ENCODE results near the gene ZNF146. TPM values are rescaled to one million over a fixed set of nuclear protein-coding genes. Genes with fewer than 3 reads are reported as not detected.

ZNF146 gene
- total and polyA plus RNA-seq, 2 experiments from 2014 or later: 143 to 249 TPM

GRCh38 chr19:36209372-36209771 lies 5.5 kb upstream of the ZNF146 start:
- Mint-ChIP-seq H3K36me3 (ENCODE audit: low read depth) (no peaks in the 10 kb centered on the region), H3K27me3 (ENCODE audit: insufficient read depth, low read depth, poor library complexity) (peaks cover 5% of the 10 kb centered on the region), H3K27ac (peak overlapping the region; percentile 59; the same call in 1 of the 2 replicates), H3K4me1 (peaks cover 3% of the 10 kb centered on the region; the same call in 1 of the 3 replicates), H3K4me3 (no peak overlapping the region), H3K9me3 (no peaks in the 10 kb centered on the region)
- Histone ChIP-seq H3K9me2 (ENCODE audit: insufficient read depth) (no peaks in the 10 kb centered on the region), H3K79me2 (replicated peaks; ENCODE audit: insufficient read depth) (peaks cover 7% of the 10 kb centered on the region), H3K36me3 (ENCODE audit: insufficient read depth) (no peaks in the 10 kb centered on the region), H3F3A (replicated peaks; ENCODE audit: low read depth) (peaks cover 9% of the 10 kb centered on the region; the same call in 1 of the 2 replicates), H3K4me2 (no peak overlapping the region), H3K27ac (ENCODE audit: low read depth) (no peak overlapping the region), H3K4me1 (ENCODE audit: insufficient read depth) (no peaks in the 10 kb centered on the region), H3K27me3 (ENCODE audit: insufficient read depth) (no peaks in the 10 kb centered on the region), H2AFZ (no peak overlapping the region), H3K4me3 (no peak overlapping the region), H4K20me1 (replicated peaks; ENCODE audit: insufficient read depth) (no peaks in the 10 kb centered on the region)
- TF ChIP-seq ETS1 (IDR thresholded peaks at IDR 0.05): no peak
- no peak for TF ChIP-seq ZNF331 (CRISPR knock-in tag; IDR thresholded peaks at IDR 0.05; ENCODE audit: low read depth)
- no peak for TF ChIP-seq CREB1 (CRISPR knock-in tag; IDR thresholded peaks at IDR 0.05; ENCODE audit: low read depth)
- TF ChIP-seq, protein P1, sequence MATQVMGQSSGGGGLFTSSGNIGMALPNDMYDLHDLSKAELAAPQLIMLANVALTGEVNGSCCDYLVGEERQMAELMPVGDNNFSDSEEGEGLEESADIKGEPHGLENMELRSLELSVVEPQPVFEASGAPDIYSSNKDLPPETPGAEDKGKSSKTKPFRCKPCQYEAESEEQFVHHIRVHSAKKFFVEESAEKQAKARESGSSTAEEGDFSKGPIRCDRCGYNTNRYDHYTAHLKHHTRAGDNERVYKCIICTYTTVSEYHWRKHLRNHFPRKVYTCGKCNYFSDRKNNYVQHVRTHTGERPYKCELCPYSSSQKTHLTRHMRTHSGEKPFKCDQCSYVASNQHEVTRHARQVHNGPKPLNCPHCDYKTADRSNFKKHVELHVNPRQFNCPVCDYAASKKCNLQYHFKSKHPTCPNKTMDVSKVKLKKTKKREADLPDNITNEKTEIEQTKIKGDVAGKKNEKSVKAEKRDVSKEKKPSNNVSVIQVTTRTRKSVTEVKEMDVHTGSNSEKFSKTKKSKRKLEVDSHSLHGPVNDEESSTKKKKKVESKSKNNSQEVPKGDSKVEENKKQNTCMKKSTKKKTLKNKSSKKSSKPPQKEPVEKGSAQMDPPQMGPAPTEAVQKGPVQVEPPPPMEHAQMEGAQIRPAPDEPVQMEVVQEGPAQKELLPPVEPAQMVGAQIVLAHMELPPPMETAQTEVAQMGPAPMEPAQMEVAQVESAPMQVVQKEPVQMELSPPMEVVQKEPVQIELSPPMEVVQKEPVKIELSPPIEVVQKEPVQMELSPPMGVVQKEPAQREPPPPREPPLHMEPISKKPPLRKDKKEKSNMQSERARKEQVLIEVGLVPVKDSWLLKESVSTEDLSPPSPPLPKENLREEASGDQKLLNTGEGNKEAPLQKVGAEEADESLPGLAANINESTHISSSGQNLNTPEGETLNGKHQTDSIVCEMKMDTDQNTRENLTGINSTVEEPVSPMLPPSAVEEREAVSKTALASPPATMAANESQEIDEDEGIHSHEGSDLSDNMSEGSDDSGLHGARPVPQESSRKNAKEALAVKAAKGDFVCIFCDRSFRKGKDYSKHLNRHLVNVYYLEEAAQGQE (IDR thresholded peaks at IDR 0.05; ENCODE audit: unreplicated experiment): no peak
- TF ChIP-seq NANOG (IDR thresholded peaks at IDR 0.05; ENCODE audit: borderline replicate concordance): no peak
- TF ChIP-seq POLR2AphosphoS5 (IDR thresholded peaks at IDR 0.05; ENCODE audit: low read depth): no peak
- TF ChIP-seq, protein P2, sequence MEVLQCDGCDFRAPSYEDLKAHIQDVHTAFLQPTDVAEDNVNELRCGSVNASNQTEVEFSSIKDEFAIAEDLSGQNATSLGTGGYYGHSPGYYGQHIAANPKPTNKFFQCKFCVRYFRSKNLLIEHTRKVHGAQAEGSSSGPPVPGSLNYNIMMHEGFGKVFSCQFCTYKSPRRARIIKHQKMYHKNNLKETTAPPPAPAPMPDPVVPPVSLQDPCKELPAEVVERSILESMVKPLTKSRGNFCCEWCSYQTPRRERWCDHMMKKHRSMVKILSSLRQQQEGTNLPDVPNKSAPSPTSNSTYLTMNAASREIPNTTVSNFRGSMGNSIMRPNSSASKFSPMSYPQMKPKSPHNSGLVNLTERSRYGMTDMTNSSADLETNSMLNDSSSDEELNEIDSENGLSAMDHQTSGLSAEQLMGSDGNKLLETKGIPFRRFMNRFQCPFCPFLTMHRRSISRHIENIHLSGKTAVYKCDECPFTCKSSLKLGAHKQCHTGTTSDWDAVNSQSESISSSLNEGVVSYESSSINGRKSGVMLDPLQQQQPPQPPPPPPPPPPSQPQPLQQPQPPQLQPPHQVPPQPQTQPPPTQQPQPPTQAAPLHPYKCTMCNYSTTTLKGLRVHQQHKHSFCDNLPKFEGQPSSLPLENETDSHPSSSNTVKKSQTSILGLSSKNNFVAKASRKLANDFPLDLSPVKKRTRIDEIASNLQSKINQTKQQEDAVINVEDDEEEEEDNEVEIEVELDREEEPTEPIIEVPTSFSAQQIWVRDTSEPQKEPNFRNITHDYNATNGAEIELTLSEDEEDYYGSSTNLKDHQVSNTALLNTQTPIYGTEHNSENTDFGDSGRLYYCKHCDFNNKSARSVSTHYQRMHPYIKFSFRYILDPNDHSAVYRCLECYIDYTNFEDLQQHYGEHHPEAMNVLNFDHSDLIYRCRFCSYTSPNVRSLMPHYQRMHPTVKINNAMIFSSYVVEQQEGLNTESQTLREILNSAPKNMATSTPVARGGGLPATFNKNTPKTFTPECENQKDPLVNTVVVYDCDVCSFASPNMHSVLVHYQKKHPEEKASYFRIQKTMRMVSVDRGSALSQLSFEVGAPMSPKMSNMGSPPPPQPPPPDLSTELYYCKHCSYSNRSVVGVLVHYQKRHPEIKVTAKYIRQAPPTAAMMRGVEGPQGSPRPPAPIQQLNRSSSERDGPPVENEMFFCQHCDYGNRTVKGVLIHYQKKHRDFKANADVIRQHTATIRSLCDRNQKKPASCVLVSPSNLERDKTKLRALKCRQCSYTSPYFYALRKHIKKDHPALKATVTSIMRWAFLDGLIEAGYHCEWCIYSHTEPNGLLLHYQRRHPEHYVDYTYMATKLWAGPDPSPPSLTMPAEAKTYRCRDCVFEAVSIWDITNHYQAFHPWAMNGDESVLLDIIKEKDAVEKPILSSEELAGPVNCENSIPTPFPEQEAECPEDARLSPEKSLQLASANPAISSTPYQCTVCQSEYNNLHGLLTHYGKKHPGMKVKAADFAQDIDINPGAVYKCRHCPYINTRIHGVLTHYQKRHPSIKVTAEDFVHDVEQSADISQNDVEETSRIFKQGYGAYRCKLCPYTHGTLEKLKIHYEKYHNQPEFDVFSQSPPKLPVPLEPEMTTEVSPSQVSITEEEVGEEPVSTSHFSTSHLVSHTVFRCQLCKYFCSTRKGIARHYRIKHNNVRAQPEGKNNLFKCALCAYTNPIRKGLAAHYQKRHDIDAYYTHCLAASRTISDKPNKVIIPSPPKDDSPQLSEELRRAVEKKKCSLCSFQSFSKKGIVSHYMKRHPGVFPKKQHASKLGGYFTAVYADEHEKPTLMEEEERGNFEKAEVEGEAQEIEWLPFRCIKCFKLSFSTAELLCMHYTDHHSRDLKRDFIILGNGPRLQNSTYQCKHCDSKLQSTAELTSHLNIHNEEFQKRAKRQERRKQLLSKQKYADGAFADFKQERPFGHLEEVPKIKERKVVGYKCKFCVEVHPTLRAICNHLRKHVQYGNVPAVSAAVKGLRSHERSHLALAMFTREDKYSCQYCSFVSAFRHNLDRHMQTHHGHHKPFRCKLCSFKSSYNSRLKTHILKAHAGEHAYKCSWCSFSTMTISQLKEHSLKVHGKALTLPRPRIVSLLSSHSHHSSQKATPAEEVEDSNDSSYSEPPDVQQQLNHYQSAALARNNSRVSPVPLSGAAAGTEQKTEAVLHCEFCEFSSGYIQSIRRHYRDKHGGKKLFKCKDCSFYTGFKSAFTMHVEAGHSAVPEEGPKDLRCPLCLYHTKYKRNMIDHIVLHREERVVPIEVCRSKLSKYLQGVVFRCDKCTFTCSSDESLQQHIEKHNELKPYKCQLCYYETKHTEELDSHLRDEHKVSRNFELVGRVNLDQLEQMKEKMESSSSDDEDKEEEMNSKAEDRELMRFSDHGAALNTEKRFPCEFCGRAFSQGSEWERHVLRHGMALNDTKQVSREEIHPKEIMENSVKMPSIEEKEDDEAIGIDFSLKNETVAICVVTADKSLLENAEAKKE (CRISPR knock-in tag; IDR thresholded peaks at IDR 0.05): no peak
- TF ChIP-seq ZNF114 (CRISPR knock-in tag; IDR thresholded peaks at IDR 0.05): no peak
- TF ChIP-seq STAT1 (IDR thresholded peaks at IDR 0.05; ENCODE audit: unreplicated experiment): no peak
- no peak for TF ChIP-seq JUNB (IDR thresholded peaks at IDR 0.05; ENCODE audit: unreplicated experiment)
- no peak for TF ChIP-seq CTCF (conservative IDR thresholded peaks at IDR 0.05; ENCODE audit: low read depth in 2 of 2)
- TF ChIP-seq EZH2phosphoT487 (IDR thresholded peaks at IDR 0.05; ENCODE audit: unreplicated experiment): no peak
- no peak for TF ChIP-seq EZH2 (IDR thresholded peaks at IDR 0.05; ENCODE audit: low read depth, unreplicated experiment)
- DNase-seq (ENCODE audit: low spot score) (no peak), ATAC-seq (no peak)

Data from GM23338 (cell line).